ENCODE data around the gene MROH8. TPM values are rescaled to one million over a fixed set of nuclear protein-coding genes. Genes with fewer than 3 reads are reported as not detected.

MROH8 gene
- total and polyA plus RNA-seq, 2 experiments from 2014 or later: 3.7 to 3.9 TPM

- Histone ChIP-seq H3K27ac (no peak overlapping the region), H3K4me2 (no peak overlapping the region), H2AFZ (no peak overlapping the region), H3K27me3 (no peaks in the 10 kb centered on the region), H3K4me3 (no peak overlapping the region), H3K9me3 (ENCODE audit: low read depth) (no peaks in the 10 kb centered on the region), H3K9me2 (replicated peaks; ENCODE audit: insufficient read depth) (no peaks in the 10 kb centered on the region), H3K79me2 (peaks cover 92% of the 10 kb centered on the region), H3K4me1 (ENCODE audit: insufficient read depth) (peaks cover 6% of the 10 kb centered on the region), H3K36me3 (replicated peaks; ENCODE audit: insufficient read depth, low read depth) (no peaks in the 10 kb centered on the region), H4K20me1 (ENCODE audit: insufficient read depth, poor library complexity, severe bottlenecking) (peaks cover 57% of the 10 kb centered on the region)
- 97% methylated on average over 8 of the region's 8 CpGs for WGBS (ENCODE audit: low lambda C conversion rate, missing lambda C conversion rate)
- TF ChIP-seq EZH2 (IDR thresholded peaks at IDR 0.05; ENCODE audit: borderline replicate concordance) (no peak), CTCF (IDR thresholded peaks at IDR 0.05; ENCODE audit: poor library complexity) (no peak), EZH2phosphoT487 (IDR thresholded peaks at IDR 0.05; ENCODE audit: low read depth, severe bottlenecking, unreplicated experiment) (no peak)
- no peak for DNase-seq (ENCODE audit: low spot score)
These were observed 14.5 kb upstream of the MROH8 start for GRCh38 chr20:37193821-37194220.

- TF ChIP-seq EZH2phosphoT487 (IDR thresholded peaks at IDR 0.05; ENCODE audit: low read depth, severe bottlenecking, unreplicated experiment): no peak
- TF ChIP-seq CTCF (IDR thresholded peaks at IDR 0.05; ENCODE audit: poor library complexity): no peak
- no peak for TF ChIP-seq EZH2 (IDR thresholded peaks at IDR 0.05; ENCODE audit: borderline replicate concordance)
- Histone ChIP-seq H4K20me1 (ENCODE audit: insufficient read depth, poor library complexity, severe bottlenecking) (peaks cover 57% of the 10 kb centered on the region), H3K4me2 (no peak overlapping the region), H3K9me3 (ENCODE audit: low read depth) (no peaks in the 10 kb centered on the region), H3K27ac (peak overlapping the region; percentile 12), H3K4me1 (ENCODE audit: insufficient read depth) (peaks cover 6% of the 10 kb centered on the region), H3K9me2 (replicated peaks; ENCODE audit: insufficient read depth) (no peaks in the 10 kb centered on the region), H2AFZ (no peak overlapping the region), H3K27me3 (no peaks in the 10 kb centered on the region), H3K36me3 (replicated peaks; ENCODE audit: insufficient read depth, low read depth) (no peaks in the 10 kb centered on the region), H3K79me2 (peaks cover 92% of the 10 kb centered on the region), H3K4me3 (no peak overlapping the region)
- WGBS (ENCODE audit: low lambda C conversion rate, missing lambda C conversion rate): 98% methylated on average over 3 of the region's 3 CpGs
- DNase-seq (ENCODE audit: low spot score): no peak
These were observed 13.9 kb upstream of the MROH8 start for GRCh38 chr20:37193226-37193625.

DNA sequence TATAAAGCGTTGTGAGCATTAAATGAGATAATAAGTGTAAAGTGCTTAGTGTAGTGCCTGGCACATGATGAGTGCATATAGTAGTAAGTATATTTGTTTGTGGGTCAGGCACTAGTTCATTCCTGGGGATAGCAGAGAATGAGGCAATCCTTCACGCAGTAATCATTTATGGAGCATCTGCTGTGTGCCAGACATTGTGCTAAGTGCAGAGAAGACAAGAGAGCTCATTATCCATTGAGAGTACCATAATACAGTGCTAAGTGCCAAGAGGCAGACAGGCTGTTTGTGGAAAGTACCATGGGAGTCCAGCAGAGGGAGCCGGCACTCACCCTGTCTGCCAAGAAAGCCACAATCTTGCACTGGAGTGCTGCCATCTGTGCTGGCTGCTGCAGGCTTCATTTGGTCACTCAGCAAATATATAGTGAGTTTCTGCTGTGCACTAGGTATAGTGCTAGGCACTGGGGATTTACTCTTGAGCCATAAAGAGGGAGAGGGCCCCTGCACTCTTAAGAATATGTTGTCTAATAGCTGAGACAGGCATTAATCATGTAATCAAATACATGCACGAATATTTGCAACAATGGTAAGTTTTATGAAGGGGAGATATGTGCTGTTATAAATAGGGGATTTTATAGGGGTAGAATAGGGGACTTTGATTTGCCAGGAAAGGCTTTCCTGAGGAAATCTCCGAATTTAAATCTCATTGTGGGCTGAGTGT lies 12.9 kb upstream of the MROH8 start:
- peak; percentile 89 for DNase-seq (ENCODE audit: low spot score)
- peaks cover 91% of the 10 kb centered on the region for H3K79me2 ChIP-seq
- no peaks in the 10 kb centered on the region for H3K27me3 ChIP-seq
- H3K4me2 ChIP-seq: no peak overlapping the region
- no peak overlapping the region for H2AFZ ChIP-seq
- no peaks in the 10 kb centered on the region for H3K36me3 ChIP-seq (replicated peaks; ENCODE audit: insufficient read depth, low read depth)
- H3K27ac ChIP-seq: peak overlapping the region; percentile 12
- 44% methylated on average over 5 of the region's 5 CpGs for WGBS (ENCODE audit: low lambda C conversion rate, missing lambda C conversion rate)
- H3K4me3 ChIP-seq: no peak overlapping the region
- H3K9me3 ChIP-seq (ENCODE audit: low read depth): no peaks in the 10 kb centered on the region
- H3K9me2 ChIP-seq (replicated peaks; ENCODE audit: insufficient read depth): no peaks in the 10 kb centered on the region
- no peak for TF ChIP-seq EZH2 (IDR thresholded peaks at IDR 0.05; ENCODE audit: borderline replicate concordance)
- TF ChIP-seq CTCF (IDR thresholded peaks at IDR 0.05; ENCODE audit: poor library complexity): peak; percentile 80
- peaks cover 57% of the 10 kb centered on the region for H4K20me1 ChIP-seq (ENCODE audit: insufficient read depth, poor library complexity, severe bottlenecking)
- peaks cover 6% of the 10 kb centered on the region for H3K4me1 ChIP-seq (ENCODE audit: insufficient read depth)
